Measurements from ENCODE around the gene RAPGEF4. TPM values are rescaled to one million over a fixed set of nuclear protein-coding genes. Genes with fewer than 3 reads are reported as not detected.
"Not testable (repeated sequence)": the region's sequence is repeated elsewhere in the genome, so short reads cannot be mapped to it uniquely, and the experiment has no call there.

RAPGEF4 gene
- total RNA-seq, 3 donors from 2014 or later = 1.2 to 2.8 (median 2.2) TPM

DNA sequence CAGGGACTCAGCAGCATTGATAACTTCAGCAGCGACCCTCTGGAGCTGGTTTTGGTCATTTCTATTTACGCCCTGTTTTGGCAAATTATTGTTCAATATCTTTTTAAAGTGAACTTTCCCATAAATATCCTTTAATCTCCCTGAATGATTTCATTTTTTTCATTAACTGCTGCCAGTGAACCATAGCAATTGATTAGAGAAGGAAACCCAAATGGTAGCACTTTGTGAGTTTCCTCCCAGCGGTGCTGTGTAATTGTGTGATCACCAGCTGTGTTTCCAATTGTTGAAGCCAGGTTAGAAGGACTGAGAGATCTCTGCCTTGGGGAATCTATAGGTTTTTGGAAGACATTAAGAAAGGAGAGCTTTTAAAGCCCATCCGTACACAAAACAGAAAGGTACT lies 356.3 kb downstream of the RAPGEF4 start:
- ATAC-seq = no peak
- DNase-seq = no peak
- Histone ChIP-seq H3K9me3 (no peaks in the 10 kb centered on the region), H3K36me3 (ENCODE audit: low read depth) (no peaks in the 10 kb centered on the region), H3K4me1 (ENCODE audit: low read depth) (no peaks in the 10 kb centered on the region), H3K4me3 (no peak overlapping the region)
- intact Hi-C loops (cut with DNase I, micrococcal nuclease) = no loop called here
- no peak for TF ChIP-seq CTCF (IDR thresholded peaks at IDR 0.05)

DNA sequence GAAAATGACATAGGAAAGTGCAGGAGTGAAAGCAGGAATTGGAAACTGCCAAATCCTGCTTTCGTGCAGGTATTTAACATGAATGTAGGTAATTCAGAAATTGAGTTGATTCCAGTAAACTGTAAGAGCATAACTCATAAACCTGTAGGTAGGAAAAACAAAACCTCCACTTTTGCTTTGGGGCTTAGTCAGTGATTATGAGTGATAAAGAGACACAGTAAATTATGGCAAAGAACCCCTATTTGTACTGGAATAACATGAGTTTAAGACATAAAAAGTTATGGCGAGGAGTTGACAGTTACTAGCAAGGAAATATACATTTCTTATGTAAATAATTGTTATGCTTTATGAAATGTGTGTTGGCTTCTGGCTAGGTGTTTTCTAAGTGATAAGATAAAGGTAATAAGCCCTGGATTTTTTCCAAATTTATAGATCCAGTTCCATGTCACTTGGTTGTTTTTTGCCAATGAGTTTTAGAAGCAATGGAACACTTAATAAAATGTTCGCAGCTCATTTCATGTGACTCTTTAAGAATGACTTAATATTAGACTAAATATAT lies 357.3 kb downstream of the RAPGEF4 start:
- intact Hi-C loops (cut with DNase I, micrococcal nuclease) = no loop called here

GRCh38 chr2:173093617-173094016 lies 358.0 kb downstream of the RAPGEF4 start:
- intact Hi-C loops (cut with DNase I, micrococcal nuclease); H3K36me3 ChIP-seq (ENCODE audit: low read depth); ATAC-seq; H3K4me3 ChIP-seq; H3K4me1 ChIP-seq (ENCODE audit: low read depth); DNase-seq; H3K9me3 ChIP-seq: not testable (repeated sequence)

More for the DNA sequence above, 357.3 kb downstream of the RAPGEF4 start:
- ATAC-seq = peak; percentile 74
- Histone ChIP-seq H3K4me1 (ENCODE audit: low read depth) (no peaks in the 10 kb centered on the region), H3K36me3 (ENCODE audit: low read depth) (no peaks in the 10 kb centered on the region), H3K4me3 (no peak overlapping the region), H3K9me3 (no peaks in the 10 kb centered on the region)
- no peak for DNase-seq
- TF ChIP-seq CTCF (IDR thresholded peaks at IDR 0.05) = no peak

- intact Hi-C loops (cut with DNase I, micrococcal nuclease) = no loop called here
- no peak for TF ChIP-seq CTCF (IDR thresholded peaks at IDR 0.05)
- Histone ChIP-seq H3K36me3 (ENCODE audit: low read depth) (no peaks in the 10 kb centered on the region), H3K9me3 (no peaks in the 10 kb centered on the region), H3K4me1 (ENCODE audit: low read depth) (no peaks in the 10 kb centered on the region), H3K4me3 (no peak overlapping the region)
- DNase-seq = no peak
- ATAC-seq = no peak
These were observed 359.1 kb downstream of the RAPGEF4 start for GRCh38 chr2:173094731-173095130.

DNA sequence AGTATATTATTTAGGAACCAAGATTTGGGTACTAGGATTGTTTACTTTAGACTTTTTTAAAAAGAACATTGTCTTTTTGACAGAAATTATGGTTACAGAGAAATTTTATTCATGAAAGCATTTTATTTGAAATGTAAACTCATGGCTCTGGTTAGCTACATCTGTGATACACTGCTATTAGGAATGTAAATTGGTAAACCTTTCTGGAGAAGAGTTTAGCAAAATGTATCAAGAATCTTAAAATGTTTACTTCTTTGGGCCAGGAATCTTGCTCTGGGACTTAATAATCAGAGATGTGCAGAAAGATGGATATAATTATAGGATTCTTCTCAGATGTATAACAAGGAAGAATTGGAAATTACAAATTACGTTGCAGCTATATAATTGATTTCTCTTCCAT lies 359.7 kb downstream of the RAPGEF4 start:
- ATAC-seq (no peak), DNase-seq (no peak)
- no peak overlapping the region for H3K4me3 ChIP-seq
- no peak for TF ChIP-seq CTCF (IDR thresholded peaks at IDR 0.05)
- no peaks in the 10 kb centered on the region for H3K4me1 ChIP-seq (ENCODE audit: low read depth)
- H3K9me3 ChIP-seq = no peaks in the 10 kb centered on the region
- no peaks in the 10 kb centered on the region for H3K36me3 ChIP-seq (ENCODE audit: low read depth)
- intact Hi-C loops (cut with DNase I, micrococcal nuclease) = no loop called here

- no peaks in the 10 kb centered on the region for H3K4me1 ChIP-seq (ENCODE audit: low read depth)
- H3K4me3 ChIP-seq = no peak overlapping the region
- H3K9me3 ChIP-seq = no peaks in the 10 kb centered on the region
- intact Hi-C loops (cut with DNase I, micrococcal nuclease) = no loop called here
- H3K36me3 ChIP-seq (ENCODE audit: low read depth) = no peaks in the 10 kb centered on the region
- no peak for TF ChIP-seq CTCF (IDR thresholded peaks at IDR 0.05)
- DNase-seq (no peak), ATAC-seq (no peak)
These were observed 363.6 kb downstream of the RAPGEF4 start for GRCh38 chr2:173099271-173099670.

Measured in mucosa of descending colon (tissue), 3 donors.